IPS-18a (cell line): ENCODE results near the gene SRGAP2B.
"Not testable (repeated sequence)": the region's sequence is repeated elsewhere in the genome, so short reads cannot be mapped to it uniquely, and the experiment has no call there.

Experiments used
- H3K27ac ChIP-seq: one replicate; pipeline ENCODE4 v1.5.1; 2013; ENCODE audit warnings: low read length
- H3K27me3 ChIP-seq: one replicate; pipeline ENCODE4 v1.6.1; 2013; ENCODE audit warnings: mild to moderate bottlenecking, low read length; ENCODE audit not compliant: control insufficient read depth, insufficient read depth
- H3K36me3 ChIP-seq: one replicate; pipeline ENCODE4 v1.6.1; 2013; ENCODE audit warnings: low read depth, low read length; ENCODE audit not compliant: control insufficient read depth
- H3K4me1 ChIP-seq: one replicate; pipeline ENCODE4 v1.6.1; 2013; ENCODE audit warnings: low read depth, low read length; ENCODE audit not compliant: control insufficient read depth
- H3K4me3 ChIP-seq: one replicate; pipeline ENCODE4 v1.5.1; 2013; ENCODE audit warnings: low read length
- H3K9ac ChIP-seq: one replicate; pipeline ENCODE4 v1.6.1; 2013; ENCODE audit warnings: mild to moderate bottlenecking, low read length, moderate library complexity
- H3K9me3 ChIP-seq: one replicate; pipeline ENCODE4 v1.6.1; 2013; ENCODE audit warnings: low read depth, low read length; ENCODE audit not compliant: control insufficient read depth

Gene SRGAP2B

DNA sequence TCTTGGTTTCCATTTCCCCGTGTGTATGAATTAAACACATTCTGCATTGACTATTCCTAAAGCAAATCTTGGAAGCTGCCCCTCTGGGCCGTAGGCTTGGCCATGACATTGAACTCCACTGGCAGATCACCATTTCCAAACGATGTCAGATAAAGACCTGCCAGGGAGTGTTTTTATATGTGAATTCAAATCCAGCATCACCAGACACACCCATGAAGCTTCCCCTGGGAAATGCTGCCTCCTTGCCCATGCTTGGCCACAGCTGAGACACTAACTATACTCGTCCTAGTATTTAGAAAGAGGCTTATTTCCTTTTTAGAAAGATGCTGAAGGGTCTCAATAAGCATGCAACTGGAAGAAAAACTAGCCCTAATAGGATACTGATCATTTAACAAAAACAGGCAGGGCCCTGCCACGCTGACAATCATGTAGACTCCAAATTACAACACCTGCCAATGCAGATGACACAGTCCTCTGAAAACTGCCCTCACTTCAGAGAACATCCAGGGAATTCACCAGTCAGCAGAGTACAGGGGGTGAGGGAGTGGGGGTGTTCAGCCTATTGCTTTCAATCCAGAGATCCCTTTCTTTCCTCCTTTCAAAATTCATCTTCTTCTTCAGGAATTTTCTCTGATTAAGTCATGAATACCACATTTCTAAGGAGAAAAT is 94.9 kb downstream of the SRGAP2B start:
- H3K36me3 ChIP-seq, H3K27me3 ChIP-seq, H3K27ac ChIP-seq, H3K4me1 ChIP-seq, H3K9ac ChIP-seq, H3K4me3 ChIP-seq, H3K9me3 ChIP-seq: not testable (repeated sequence)

DNA sequence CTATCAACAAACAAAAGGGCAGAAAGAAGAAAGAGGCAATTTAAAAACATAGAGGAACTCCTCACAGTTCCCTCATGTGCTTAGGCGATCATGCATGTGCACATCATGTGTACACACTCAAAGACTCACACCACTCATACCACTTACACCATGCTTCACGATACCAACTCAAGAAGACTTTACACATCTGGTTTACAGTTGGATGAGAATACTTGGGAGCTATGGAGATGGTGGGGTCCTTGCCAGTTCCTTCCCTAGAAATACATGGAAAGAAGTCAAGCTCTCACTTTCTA is 96.2 kb downstream of the SRGAP2B start:
- not testable (repeated sequence) for H3K4me1 ChIP-seq, H3K36me3 ChIP-seq, H3K9me3 ChIP-seq, H3K4me3 ChIP-seq, H3K9ac ChIP-seq, H3K27me3 ChIP-seq, H3K27ac ChIP-seq

DNA sequence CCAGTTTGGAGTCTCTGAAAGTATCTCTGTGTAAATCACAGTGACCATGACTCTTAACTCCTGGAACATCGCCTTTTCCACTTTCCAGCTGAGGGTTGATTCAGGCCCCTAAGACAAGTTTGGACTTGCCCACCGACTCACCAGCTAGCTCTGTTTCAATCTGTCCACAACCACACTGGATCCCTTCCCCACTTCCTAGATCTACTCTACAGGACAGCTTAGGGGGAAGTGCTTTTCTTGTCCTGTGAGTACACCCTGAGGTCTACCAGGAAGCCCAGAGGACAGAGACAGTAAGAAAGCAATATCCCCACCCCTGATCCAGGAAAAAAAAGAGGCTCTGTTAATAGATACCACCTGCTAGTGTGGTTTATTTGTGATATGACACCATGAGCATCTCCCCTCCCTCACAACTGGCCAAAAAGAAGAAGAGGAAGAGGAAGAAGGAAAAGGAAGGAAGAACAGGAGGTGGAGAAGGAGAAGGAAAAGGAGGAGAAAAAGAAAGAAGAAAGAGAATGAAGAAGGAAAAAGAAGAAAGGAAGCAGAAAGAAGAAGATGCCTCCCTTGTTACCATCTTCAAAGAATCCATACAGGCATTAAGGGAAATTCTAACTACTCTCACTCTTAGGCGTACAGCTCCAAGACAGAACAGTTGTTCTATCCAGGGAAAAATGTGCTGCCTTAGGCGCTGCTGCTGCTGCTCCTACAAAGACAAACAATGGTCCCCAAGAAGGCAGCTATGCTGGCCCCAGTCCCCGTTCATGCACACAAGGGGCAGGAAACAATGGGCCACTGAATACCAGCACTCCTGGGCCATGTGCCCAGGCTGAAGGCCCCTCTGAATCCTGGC is 96.8 kb downstream of the SRGAP2B start:
- H3K27me3 ChIP-seq, H3K36me3 ChIP-seq, H3K4me1 ChIP-seq, H3K27ac ChIP-seq, H3K9me3 ChIP-seq, H3K9ac ChIP-seq, H3K4me3 ChIP-seq: not testable (repeated sequence)

DNA sequence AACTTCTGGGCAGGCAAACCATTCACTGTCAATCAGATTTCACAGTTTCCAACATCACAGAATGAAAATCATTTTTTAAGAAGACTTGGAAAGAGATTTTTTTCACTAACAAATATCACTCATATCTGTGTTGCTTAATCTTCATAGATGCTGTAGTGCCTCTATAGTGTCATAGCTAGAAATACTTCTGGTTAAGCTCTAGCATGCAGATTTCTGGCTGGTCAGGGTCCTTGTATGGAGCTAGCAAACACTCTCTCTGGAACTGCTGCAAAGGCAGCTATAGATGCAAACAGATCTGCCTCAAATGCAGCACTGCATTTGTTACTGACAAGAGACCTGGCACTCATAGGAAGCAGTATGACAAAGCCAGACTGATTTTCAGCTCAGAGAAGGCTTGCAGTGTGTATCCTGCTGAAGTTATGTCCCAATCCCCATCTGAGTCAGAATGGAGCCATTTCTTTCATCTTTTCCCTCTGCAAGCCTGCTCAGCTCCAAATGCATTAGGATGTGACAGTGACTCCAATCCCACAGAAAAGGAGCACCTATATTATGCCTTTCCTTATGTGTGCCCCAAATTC is 99.2 kb downstream of the SRGAP2B start:
- not testable (repeated sequence) for H3K27ac ChIP-seq, H3K36me3 ChIP-seq, H3K27me3 ChIP-seq, H3K9me3 ChIP-seq, H3K4me3 ChIP-seq, H3K9ac ChIP-seq, H3K4me1 ChIP-seq

DNA sequence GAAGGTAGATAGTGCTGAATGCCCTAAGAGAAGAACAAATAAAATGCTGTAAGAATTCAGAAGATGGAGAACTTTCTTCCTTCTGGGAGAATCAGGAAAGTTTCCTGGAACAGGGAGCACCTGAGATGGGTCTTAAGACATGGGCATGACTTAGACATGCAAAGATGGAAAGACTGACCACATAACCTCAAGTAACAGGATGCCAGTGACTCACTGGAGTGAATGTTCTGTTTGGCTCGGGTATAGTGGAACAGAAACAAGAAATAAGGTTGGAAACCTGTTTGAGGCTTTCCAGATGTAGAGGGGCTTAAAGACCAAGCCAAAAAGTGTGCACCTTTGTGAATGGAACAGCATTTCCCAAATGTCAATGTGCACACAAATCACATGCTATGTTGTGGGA is 102.2 kb downstream of the SRGAP2B start:
- H3K27me3 ChIP-seq, H3K36me3 ChIP-seq, H3K9ac ChIP-seq, H3K4me3 ChIP-seq, H3K27ac ChIP-seq, H3K4me1 ChIP-seq, H3K9me3 ChIP-seq: not testable (repeated sequence)

DNA sequence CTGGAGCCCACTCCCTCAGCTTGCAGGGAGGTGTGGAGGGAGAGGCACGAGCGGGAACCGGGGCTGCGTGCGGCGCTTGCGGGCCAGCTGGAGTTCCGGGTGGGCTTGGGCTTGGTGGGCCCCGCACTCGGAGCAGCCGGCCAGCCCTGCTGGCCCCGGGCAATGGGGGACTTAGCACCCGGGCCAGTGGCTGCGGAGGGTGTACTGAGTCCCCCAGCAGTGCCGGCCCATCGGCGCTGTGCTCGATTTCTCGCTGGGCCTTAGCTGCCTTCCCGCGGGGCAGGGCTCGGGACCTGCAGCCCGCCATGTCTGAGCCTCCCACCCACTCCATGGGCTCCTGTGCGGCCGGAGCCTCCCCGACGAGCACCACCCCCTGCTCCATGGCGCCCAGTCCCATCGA is 104.5 kb downstream of the SRGAP2B start:
- not testable (repeated sequence) for H3K9me3 ChIP-seq, H3K36me3 ChIP-seq, H3K27me3 ChIP-seq, H3K9ac ChIP-seq, H3K4me1 ChIP-seq, H3K27ac ChIP-seq, H3K4me3 ChIP-seq

DNA sequence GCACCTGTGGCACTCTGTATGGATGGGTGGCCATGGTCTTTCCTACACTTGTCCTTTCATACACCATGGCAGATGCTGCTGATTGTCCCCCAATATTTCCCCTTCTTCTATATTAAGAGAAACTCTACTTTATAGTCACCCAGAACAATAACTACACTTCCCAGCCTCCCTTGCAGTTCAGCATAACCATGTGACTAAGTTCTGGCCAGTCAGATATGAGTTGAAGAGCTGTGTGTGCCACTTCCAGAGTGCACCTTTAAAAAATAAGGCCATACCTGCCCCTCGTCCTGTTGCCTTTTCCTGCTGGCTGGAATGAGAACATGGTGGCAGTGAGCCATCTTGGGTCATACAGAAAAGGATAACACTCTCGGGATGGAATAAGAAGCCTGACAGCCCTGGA is 108.0 kb downstream of the SRGAP2B start:
- H3K9ac ChIP-seq, H3K9me3 ChIP-seq, H3K27ac ChIP-seq, H3K27me3 ChIP-seq, H3K36me3 ChIP-seq, H3K4me1 ChIP-seq, H3K4me3 ChIP-seq: not testable (repeated sequence)

DNA sequence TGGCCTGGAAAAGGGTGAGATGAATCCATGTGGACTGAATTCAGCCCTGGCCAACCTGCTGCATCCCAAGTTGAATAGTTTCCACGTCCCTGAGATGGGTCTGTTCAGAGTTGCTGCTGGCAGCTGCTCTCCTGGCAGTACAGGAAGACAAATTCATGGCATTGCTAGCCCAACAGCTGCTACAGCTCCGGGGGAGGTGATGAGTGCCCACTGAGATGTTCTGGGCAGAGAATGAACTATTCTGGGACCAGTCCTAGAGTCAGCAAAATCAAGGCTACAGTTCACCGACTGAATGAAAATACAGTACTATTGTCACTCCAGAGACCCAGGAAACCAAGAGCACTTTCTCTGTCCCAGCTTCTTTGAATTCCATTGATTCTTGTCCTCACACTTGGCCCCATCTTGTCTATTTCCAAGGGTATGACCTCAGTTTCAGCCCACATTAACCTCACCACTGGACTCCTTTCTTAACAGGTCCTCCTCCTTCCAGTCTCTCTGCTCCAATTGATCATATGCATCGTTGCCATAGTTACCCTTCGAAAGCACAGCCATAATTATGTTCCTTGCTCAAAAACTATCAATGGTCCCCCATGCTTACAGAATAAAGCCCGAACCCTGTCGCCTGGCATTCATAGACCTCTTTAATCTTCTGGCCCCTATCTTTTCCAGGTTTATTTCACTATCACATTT is 108.8 kb downstream of the SRGAP2B start:
- H3K4me1 ChIP-seq, H3K27me3 ChIP-seq, H3K36me3 ChIP-seq, H3K27ac ChIP-seq, H3K9me3 ChIP-seq, H3K9ac ChIP-seq, H3K4me3 ChIP-seq: not testable (repeated sequence)

DNA sequence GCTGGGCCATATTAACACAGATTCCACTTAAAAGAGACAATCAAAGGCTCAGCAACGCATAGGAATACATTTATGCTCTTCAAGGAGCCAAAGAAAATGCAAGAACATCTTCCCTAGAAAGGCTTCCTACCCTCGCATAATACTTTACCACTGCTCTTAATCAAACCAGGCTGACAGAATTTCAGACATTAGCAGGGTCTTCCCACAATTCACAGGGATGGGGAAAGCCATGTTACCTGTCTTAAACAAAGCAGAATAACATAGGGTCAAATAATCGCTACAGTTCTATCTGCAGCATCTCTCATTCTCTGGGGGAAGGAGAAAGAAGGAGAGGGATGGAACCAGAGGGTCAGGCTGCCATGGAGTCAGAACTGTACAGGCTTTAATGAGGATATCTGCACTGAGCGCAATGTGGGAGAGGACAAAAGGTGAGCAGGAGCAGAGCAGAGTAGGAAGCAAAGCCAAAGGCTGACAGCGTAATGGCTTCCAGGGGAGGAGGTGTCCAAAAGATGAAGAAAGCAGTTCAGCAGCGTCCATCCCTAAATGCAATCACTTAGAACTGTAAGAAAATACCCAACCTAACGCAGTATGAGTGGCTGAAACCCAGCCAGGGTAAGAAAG is 109.5 kb downstream of the SRGAP2B start:
- H3K4me3 ChIP-seq, H3K9ac ChIP-seq, H3K27ac ChIP-seq, H3K4me1 ChIP-seq, H3K36me3 ChIP-seq, H3K9me3 ChIP-seq, H3K27me3 ChIP-seq: not testable (repeated sequence)

DNA sequence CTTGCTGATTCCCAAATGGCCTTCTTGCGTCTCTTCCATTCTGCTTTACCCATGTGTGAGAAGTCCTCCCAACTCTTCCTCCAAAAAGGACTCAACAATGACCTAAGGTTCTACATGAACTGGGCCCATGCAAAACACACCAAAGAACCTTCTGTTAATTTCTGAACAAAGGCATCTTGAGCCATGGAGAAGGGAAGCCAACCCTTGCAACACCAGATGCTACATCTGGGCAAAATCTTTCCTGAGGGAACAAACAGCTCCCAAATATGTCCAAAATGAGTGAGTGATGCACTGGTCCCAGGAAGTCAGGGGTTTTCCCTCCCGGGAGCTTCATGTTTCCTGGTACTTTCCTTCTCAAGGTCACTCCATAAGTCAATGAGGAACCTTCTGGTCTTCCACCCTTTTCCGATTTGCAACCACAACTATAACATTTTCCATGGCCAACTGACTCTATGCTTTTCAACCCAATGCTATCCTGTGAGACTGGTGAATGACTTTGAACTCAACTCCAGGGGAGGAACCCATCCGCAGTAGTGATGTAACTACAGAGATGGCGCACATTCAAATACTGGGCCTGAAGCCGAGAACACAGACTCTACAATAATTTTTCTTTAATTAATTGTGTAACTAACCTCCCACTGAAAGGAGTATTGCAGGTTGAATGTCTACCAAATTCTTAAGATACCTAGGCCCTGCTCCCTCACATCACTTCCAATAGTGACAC is 112.2 kb downstream of the SRGAP2B start:
- H3K4me3 ChIP-seq, H3K9ac ChIP-seq, H3K27ac ChIP-seq, H3K9me3 ChIP-seq, H3K36me3 ChIP-seq, H3K4me1 ChIP-seq, H3K27me3 ChIP-seq: not testable (repeated sequence)

DNA sequence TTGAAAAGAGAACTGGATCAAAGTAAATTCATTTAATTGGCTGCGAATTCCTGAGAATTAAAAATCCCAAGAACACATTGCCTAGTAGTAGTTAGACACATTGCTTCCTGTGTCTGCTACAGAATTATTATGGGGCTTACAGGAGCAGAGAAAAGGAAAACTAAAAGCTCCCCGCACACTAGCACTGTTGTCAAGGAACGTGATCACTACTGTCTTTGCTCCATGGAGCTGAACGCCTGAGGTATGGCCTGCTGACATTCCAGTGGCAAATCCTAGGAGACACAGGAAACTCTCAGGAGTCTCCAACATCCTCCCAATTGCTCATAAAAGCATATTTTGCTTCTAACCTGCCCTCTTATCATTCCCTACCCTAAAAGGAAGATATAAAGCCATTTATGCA is 114.0 kb downstream of the SRGAP2B start:
- not testable (repeated sequence) for H3K27ac ChIP-seq, H3K4me3 ChIP-seq, H3K9ac ChIP-seq, H3K36me3 ChIP-seq, H3K4me1 ChIP-seq, H3K27me3 ChIP-seq, H3K9me3 ChIP-seq
